GM19099 (cell line): ENCODE results near the gene SEMA7A.
A peak's percentile ranks its signal among the peaks of the same experiment; 100 is the strongest.

Source experiments
- POLR2A ChIP-seq: IDR thresholded peaks from 3 replicates; pipeline ENCODE4 v1.6.1; 2011; ENCODE audit warnings: low read depth; ENCODE audit not compliant: insufficient read length; ENCODE audit errors: extremely low read depth

SEMA7A gene

DNA sequence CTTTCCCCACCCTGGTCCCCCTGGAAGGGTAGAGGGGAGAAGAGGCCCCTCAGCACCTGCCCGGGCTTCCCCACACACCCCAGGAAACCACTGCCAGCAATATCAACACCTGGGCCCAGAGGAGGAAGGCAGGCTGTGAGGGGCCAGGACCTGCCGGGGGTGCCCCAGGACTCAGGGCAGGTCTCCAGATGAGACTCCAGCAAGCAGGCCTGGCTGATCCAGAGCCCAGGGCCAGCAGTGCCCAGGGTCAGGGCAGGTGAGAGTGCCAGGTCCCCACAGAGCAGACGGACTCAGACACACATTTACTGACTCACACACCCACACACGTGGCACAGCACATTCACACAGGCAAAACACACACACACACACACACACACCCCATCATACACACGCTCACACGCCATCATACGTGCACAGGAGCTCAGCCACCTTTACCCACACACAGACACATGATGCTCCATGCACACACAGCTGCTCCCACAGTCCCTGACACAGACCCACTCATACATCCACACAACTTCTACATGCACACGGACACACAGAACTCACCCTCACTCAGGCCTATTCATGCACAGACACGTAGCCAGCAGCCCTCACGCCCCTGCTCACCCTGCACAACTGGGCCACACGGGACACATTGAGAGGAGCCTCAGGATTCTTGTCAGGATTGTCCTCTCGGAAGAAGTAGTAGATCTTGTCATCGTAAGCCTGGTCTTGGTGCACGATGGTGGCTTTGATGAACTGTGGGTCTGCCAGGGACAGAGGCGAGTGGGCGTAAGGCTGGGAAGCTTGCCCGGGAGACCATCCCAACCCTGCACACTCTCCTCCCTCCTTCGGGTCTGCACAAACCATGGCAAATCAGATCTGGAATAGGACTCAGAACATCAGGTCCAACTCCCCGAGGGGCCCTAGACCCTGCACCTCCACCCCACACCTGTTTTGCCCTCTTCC is 17.5 kb downstream of the SEMA7A start:
- TF ChIP-seq POLR2A, result peak; percentile 32

DNA sequence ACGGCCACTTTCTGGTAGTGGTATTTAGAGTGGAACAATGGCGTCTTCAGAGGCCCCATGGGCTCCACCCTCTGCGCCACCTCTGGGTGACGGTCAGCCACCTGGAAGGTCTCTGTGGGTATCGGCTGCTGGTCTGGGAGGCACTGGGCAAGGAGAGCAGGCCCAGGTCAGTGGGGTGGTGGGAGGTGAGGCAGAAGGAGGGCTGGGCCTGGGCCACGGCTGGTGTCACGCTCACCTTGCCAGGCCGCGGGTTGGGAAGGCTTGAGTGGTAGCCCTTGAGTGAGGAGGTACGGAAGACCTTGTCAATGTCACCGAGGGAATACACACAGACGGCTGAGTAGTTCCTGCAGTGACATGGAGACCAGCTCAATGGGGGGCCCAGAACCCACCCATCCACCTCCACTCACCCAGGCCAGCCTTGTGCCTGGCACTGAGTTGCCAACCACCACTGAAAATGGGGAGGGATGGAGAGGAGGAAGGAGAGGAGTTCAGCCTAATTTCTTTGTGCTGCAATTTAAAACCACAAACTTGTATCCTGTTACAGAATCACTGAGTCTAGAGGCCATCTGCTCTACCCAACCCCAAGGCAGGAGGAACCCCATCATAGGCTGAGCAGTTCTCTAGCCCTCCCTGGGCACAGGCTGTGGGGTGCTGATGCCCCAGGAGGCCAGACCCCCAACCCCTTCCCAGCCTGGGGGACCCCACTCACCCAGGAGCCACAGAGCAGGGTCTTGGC is 19.0 kb downstream of the SEMA7A start:
- no peak for TF ChIP-seq POLR2A

DNA sequence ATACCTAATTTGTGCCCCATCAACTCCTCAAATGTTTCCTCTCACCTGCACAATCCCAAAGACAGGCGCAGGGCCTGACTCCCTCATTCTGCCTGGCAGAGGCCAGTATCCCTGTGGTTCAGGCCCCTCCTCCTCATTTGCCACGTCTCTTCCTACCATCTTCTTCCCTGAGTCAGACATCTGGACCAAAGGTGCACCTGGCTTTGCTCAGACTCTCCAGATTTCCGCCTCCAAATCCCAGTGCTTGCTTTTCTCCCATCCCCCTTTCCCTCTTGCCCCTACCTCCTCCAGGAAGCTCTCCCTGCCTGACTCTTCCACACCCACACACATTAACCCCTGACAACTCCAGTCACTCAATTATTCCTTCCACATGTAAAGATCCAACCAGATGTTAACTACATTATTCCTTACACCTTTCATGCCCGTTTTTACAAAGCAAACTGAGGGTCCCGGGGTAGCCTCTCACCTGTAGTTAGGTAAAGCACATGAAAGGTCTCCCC is 19.6 kb downstream of the SEMA7A start:
- no peak for TF ChIP-seq POLR2A

DNA sequence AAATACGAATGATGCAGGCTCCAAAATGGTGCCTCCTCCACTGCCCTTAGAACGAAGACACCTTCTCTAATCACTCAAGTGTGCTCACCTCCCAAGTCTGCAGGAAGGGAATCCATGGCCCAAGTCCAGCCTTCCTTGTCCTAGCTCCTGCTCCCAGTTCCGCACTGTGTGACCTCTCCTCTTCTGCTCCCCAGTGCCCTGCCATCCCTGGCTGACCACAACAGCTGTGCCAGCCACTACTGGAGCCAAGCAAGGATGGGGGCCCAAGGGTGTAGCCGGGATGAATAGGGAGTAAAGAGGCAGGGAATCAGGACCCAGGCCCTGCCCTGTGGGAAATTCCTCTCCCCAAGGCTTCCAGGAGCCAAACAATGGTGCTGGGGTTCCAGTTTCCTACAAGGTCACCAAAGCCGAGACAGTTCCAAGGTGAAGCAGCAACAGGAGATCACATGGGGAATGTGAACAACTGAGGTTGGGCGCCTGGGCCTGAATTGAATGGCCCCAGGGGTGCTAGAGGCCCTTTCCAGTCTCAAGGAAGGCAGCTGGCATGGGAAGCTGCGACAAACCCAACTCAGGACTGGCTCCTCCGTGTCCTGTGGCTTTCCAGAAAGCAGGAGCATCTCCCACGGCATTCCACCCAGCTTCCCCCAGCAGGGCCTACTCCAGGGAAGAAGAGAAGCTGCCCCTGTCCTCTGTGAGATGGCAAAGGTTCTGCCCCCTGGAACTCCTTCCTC is 20.2 kb downstream of the SEMA7A start:
- TF ChIP-seq POLR2A, result no peak

DNA sequence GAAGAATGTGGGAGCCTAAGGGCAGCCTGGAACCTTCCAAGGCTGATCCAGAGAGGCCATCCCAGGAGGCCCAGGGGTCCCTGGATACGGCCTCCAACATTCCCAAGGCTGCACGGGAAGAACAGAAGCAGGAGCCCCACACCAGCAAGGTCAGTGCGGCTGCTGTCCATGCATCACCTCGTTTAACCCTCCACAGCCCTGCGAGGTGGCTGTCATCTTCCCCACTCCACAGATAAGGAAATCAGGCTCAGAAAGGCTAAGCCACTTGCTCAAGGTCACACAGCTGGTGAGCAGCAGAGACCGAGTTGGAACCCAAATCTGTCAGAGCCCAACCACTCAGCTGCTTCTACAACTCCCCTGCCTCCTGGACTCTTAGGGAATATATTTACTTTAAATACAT is 21.6 kb downstream of the SEMA7A start:
- no peak for TF ChIP-seq POLR2A

DNA sequence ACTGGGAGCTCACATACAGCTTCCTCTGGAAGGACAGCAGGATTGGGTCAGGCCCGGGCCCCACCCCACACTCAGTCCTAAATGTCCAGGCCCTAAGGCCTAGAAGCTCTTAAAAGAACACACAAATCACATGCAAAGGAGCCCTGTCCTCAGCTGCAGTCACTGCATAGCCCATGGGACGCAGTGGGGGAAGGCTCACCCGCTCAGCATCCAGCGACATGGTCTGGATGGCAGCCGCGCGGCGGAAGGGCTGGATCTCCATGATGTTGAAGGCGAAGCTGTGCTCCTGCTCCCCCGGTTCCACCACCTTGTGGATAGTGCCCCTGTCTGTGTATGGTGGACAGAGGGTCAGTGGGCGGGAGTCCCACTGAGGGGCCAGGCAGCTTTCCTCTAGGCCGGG is 22.1 kb downstream of the SEMA7A start:
- no peak for TF ChIP-seq POLR2A

DNA sequence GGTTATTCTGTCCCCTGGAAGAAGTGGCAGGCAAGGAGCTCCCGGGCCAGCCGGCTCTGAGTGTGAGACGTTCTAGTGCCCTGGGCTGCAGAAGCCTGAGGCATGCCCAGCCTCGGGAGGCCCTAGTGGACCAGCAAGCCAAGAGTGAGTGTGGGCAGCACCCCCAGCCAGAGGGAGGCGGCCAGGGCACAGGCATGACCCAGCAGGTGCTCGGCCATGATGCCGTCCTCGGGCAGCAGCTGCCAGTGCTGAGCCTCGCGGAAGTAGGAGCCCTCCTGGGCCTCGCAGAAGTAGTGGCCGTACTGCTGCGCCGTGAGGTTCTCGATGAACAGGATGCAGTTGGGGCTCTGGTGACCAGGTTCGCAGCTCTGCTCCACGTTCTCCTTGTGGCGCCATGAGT is 23.3 kb downstream of the SEMA7A start:
- no peak for TF ChIP-seq POLR2A

DNA sequence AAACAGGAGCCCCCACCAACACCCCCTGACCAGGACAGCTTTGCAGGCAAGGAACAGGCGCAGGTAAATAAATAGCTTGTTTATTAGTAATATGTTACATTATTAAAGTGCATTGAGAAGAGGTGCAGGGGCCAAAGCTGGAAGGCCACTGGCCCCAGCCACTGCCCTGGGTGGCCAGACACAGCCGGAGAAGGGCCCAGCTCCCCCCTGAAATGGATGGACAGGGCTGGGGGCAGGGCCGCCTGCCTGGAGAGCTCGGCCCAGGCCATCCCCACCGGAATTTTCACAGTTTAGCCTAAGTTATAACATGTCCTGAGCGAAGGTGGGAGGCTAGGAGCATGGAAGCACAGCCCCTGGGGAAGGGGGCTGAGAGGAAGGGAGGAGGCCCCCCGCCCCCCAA is 24.5 kb downstream of the SEMA7A start:
- no peak for TF ChIP-seq POLR2A

DNA sequence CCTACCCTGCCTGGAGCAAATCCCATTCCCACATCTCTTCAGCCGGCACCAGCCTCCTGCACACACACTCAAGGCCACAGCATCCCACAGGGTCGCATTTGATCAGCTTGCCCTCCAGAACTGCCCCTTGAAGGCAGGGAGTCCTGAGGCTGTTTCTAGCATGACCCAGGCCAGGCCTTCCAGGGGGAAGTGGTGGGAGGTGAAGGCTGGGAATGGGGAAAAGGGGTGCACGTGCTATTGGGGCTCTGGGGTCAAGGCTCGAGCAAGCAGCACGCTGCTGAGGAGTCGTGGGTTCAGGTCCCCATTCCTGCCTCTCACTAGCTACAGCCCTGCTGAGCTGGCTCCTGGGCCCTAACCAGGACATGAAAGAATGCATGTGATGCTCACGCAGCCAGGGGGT is 24.9 kb downstream of the SEMA7A start:
- TF ChIP-seq POLR2A, result no peak

DNA sequence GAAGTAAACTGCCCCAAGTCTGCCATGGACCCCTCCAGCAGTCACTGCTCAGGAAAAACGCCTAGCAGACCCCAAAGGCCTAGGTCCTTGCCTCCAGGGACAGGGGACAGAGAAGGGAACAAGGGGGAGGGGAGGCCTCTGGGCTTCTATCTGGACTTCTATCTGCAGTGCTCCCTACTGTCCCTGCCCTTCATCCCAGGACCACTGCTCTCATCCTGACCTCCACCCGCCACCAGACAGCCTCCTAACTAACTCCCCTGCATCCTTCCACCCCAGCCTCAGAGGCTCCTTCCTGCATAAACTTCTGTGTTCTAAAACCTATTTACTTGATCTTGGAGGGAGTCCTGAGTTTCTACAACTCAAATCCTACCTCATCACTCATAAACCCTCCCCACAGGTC is 25.4 kb downstream of the SEMA7A start:
- TF ChIP-seq POLR2A, result peak; percentile 17

DNA sequence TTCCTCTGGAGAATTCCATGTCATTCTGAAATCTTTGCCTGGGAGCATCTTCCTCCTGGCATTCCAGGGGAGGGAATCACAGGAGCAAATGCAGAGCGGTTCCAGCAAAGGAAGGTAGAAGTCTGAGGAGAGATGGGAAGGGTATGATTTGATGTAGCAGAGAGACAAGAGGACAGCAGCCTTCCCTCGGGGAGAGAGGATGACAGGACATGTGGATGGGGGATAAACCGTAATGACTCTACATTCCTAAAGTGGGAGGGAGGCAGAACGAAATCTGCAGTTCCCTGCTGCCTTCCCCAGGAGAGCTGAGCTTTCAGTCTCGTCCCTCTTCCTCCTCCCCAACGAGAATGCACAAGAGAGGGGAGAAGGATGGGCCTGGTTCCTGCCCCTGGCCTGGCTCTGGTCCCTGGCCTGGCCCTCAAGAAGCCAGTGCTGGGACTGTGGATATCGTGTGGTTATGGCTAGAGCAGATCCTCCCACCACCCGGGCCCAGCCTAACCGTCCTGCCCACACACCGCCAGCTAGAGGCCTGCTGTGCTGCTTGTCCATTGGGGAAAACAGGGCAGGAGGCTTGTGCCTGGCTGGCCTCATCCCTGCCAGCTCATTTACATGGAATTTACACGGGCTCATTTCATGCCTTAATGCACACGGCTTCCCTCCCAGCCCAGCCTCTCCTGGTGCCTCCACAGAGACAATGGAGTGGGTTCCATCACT is 26.6 kb downstream of the SEMA7A start:
- TF ChIP-seq POLR2A, result peak; percentile 1

DNA sequence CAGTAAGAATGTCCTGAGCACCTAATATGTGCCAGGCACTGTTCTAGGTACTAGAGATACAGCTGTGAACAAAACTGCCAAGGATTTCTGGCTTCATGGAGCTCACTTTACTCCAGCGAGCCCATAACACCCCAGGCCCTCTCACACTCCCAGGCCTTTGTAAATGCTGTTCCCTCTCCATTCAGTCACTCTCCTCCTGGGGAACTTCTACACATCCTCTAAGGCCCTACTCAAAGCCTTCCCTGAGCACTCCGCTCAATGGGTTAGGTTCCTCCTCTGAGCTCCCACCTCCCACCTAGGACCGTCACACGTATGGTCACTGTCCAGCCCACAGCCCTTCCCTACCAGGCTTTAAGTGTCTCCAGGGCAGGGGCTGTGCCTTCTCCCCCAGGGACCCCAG is 27.2 kb downstream of the SEMA7A start:
- no peak for TF ChIP-seq POLR2A

DNA sequence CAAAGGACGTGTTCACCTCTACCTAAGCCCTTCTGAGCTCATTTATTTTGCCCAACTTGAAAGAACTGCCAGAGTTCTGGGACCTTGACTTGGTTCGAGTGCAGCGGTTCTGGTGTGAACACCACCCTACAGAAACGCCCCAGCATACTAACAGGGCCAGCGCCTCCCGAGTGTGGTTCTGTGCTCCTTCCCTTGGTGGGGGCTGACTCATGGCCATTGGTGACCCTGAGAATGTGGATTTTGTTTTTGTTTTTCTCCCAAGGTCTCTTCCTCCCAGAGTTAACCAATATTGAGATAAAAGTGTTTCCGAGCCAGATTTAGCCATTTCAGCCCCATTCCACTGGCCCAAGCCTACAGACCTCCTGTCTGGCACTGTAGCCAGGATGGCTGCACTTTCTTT is 27.9 kb downstream of the SEMA7A start:
- TF ChIP-seq POLR2A, result no peak

DNA sequence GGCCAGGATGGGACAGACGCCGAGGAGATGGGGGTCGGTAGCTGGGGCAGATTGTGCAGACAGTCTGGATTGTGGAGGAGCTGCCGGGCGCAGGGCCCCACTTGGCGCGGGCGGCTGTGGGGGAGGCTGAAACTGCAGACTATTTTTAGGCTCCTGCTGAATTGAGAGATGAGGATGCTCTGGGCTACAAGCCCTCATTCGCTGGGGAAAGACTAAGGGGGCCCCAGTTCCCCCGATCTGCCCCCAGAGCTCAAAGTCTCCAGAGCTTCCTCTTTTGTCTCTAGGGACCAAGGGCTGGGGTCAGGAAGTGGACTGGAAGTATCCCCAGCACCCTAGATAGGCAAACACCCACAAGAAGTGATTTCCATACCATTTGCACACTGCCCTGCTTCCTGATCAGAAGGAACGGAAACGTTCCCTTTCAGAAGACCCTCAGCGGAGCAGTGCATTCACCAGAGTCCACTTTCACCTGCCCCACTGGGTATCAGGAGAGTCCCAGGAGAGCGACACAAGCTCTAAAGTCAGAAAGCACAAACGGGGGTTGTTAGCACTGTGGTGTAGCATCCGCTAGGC is 29.7 kb downstream of the SEMA7A start:
- peak; percentile 32 for TF ChIP-seq POLR2A
